Mesenchymal stem cell (in vitro differentiated cells and primary cell): ENCODE results near the gene STAB2.

ENCODE experiments used
- DNase-seq: peaks from one replicate; pipeline ENCODE4 v3.0.0-alpha.2; 2013
- H2AFZ ChIP-seq: one replicate; pipeline ENCODE4 v1.6.1; 2013; ENCODE audit warnings: low read depth, mild to moderate bottlenecking, control low read depth, inconsistent platforms, low read length, moderate library complexity
- H2AK5ac ChIP-seq: 2 replicates; pipeline ENCODE4 v1.6.1; 2013; ENCODE audit warnings: low read length, moderate library complexity, mild to moderate bottlenecking, inconsistent platforms; ENCODE audit not compliant: severe bottlenecking
- H2BK120ac ChIP-seq: one replicate; pipeline ENCODE4 v1.6.1; 2013; ENCODE audit warnings: low read depth, mild to moderate bottlenecking, inconsistent platforms, low read length, moderate library complexity
- H2BK12ac ChIP-seq, 2 experiments: one replicate each; pipeline ENCODE4 v1.6.1; 2013; ENCODE audit warnings: inconsistent platforms in 2 of 2, low read length in 2 of 2, mild to moderate bottlenecking in 2 of 2, moderate library complexity in 2 of 2, control low read depth in 1 of 2
- H2BK15ac ChIP-seq: one replicate; pipeline ENCODE4 v1.6.1; 2013; ENCODE audit warnings: mild to moderate bottlenecking, low read depth, inconsistent platforms; ENCODE audit not compliant: poor library complexity, severe bottlenecking
- H2BK5ac ChIP-seq: 2 replicates; pipeline ENCODE4 v1.6.1; 2013; ENCODE audit warnings: low read depth, mild to moderate bottlenecking, low read length, control low read depth, inconsistent platforms; ENCODE audit not compliant: poor library complexity, severe bottlenecking
- H3K14ac ChIP-seq, 2 experiments: one replicate each; pipeline ENCODE4 v1.6.1; 2013; ENCODE audit warnings: inconsistent platforms in 2 of 2, low read length in 2 of 2, control low read depth in 1 of 2, mild to moderate bottlenecking in 1 of 2, moderate library complexity in 1 of 2
- H3K18ac ChIP-seq, 2 experiments: one replicate each; pipeline ENCODE4 v1.6.1; 2013; ENCODE audit warnings: inconsistent platforms in 2 of 2, low read length in 2 of 2, control low read depth in 1 of 2, low read depth in 1 of 2, mild to moderate bottlenecking in 1 of 2
- H3K23ac ChIP-seq, 2 experiments: one replicate each; pipeline ENCODE4 v1.6.1; 2013; ENCODE audit warnings: inconsistent platforms in 2 of 2, low read length in 2 of 2, mild to moderate bottlenecking in 2 of 2, moderate library complexity in 2 of 2, control low read depth in 1 of 2
- H3K27ac ChIP-seq: 2 replicates; pipeline ENCODE4 v1.5.1; 2013; ENCODE audit warnings: mild to moderate bottlenecking, moderate library complexity, low read length, control low read depth, inconsistent platforms; ENCODE audit not compliant: poor library complexity, severe bottlenecking
- H3K27me3 ChIP-seq, 2 experiments: 2 replicates each; pipeline versions ENCODE4 v1.6.1 to v1.7.0; 2013; ENCODE audit warnings: low read length in 2 of 2, mild to moderate bottlenecking in 2 of 2, moderate library complexity in 2 of 2, control low read depth in 1 of 2, inconsistent platforms in 1 of 2; ENCODE audit not compliant: control insufficient read depth in 1 of 2, insufficient read depth in 1 of 2
- H3K36me3 ChIP-seq, 2 experiments: 2 replicates each; pipeline versions ENCODE4 v1.6.1 to v1.7.0; 2013; ENCODE audit warnings: low read length in 2 of 2, control low read depth in 1 of 2, inconsistent platforms in 1 of 2, low read depth in 1 of 2, mild to moderate bottlenecking in 1 of 2; ENCODE audit not compliant: insufficient read depth in 2 of 2, control insufficient read depth in 1 of 2
- H3K4ac ChIP-seq, 2 experiments: one replicate each; pipeline ENCODE4 v1.6.1; 2013; ENCODE audit warnings: inconsistent platforms in 2 of 2, low read length in 2 of 2, mild to moderate bottlenecking in 2 of 2, moderate library complexity in 2 of 2, control low read depth in 1 of 2, low read depth in 1 of 2
- H3K4me1 ChIP-seq: 2 replicates; pipeline ENCODE4 v1.6.1; 2013; ENCODE audit warnings: low read depth, low read length, control low read depth; ENCODE audit not compliant: control insufficient read depth, insufficient read depth
- H3K4me2 ChIP-seq: 2 replicates; pipeline ENCODE4 v1.6.1; 2013; ENCODE audit warnings: low read length, mild to moderate bottlenecking, inconsistent platforms; ENCODE audit not compliant: poor library complexity, severe bottlenecking
- H3K4me3 ChIP-seq, 2 experiments: 2 replicates each; pipeline versions ENCODE4 v1.5.1 to v1.7.0; 2013; ENCODE audit warnings: low read length in 2 of 2, mild to moderate bottlenecking in 2 of 2, control low read depth in 1 of 2, low read depth in 1 of 2; ENCODE audit not compliant: insufficient read depth in 1 of 2
- H3K79me1 ChIP-seq: replicated peaks from 2 replicates; pipeline ENCODE4 v1.6.1; 2013; ENCODE audit warnings: mild to moderate bottlenecking, control low read depth, low read length, inconsistent platforms; ENCODE audit not compliant: poor library complexity, severe bottlenecking
- H3K9ac ChIP-seq: 2 replicates; pipeline ENCODE4 v1.7.0; 2013; ENCODE audit warnings: mild to moderate bottlenecking, low read length, moderate library complexity
- H3K9me3 ChIP-seq: 2 replicates; pipeline ENCODE4 v1.7.0; 2013; ENCODE audit warnings: mild to moderate bottlenecking, low read length; ENCODE audit not compliant: control insufficient read depth
- H4K8ac ChIP-seq: one replicate; pipeline ENCODE4 v1.6.1; 2013; ENCODE audit warnings: inconsistent platforms, mild to moderate bottlenecking, low read length, moderate library complexity
- H4K91ac ChIP-seq: one replicate; pipeline ENCODE4 v1.6.1; 2013; ENCODE audit warnings: mild to moderate bottlenecking, low read length, inconsistent platforms
- WGBS: methylation state at CpG from one replicate; pipeline ENCODE4 v1.1.7; 2013; ENCODE audit warnings: mixed read lengths; 5-methylcytosine and 5-hydroxymethylcytosine counted together

Gene STAB2

GRCh38 chr12:103671367-103671766, 84.3 kb downstream of the STAB2 start:
- Histone ChIP-seq H3K18ac (no peak overlapping the region), H4K91ac (no peak overlapping the region), H3K4me3 (no peak overlapping the region), H3K9ac (no peak overlapping the region), H3K27me3 (peaks cover under 1% of the 10 kb centered on the region in 2 experiments), H2BK15ac (no peak overlapping the region), H3K9me3 (no peaks in the 10 kb centered on the region), H2BK5ac (no peak overlapping the region), H4K8ac (no peak overlapping the region), H2AK5ac (no peak overlapping the region), H2BK12ac (no peak overlapping the region), H3K4me2 (no peak overlapping the region), H2AFZ (no peak overlapping the region), H3K4me1 (no peaks in the 10 kb centered on the region), H3K27ac (no peak overlapping the region), H3K4ac (no peak overlapping the region), H3K14ac (no peak overlapping the region), H3K79me1 (no peaks in the 10 kb centered on the region), H2BK120ac (no peak overlapping the region), H3K23ac (no peak overlapping the region), H3K36me3 (no peaks in the 10 kb centered on the region)
- no CpG with 5 or more reads among the region's 1 CpG for WGBS
- DNase-seq, result no peak

- Histone ChIP-seq H3K4me3 (no peak overlapping the region), H3K27ac (no peak overlapping the region), H3K4me1 (no peaks in the 10 kb centered on the region), H2AFZ (no peak overlapping the region), H2AK5ac (no peak overlapping the region), H3K4ac (no peak overlapping the region), H3K9me3 (no peaks in the 10 kb centered on the region), H2BK120ac (no peak overlapping the region), H3K36me3 (no peaks in the 10 kb centered on the region), H3K9ac (no peak overlapping the region), H3K4me2 (no peak overlapping the region), H3K79me1 (no peaks in the 10 kb centered on the region), H4K91ac (no peak overlapping the region), H3K27me3 (peaks cover 0 to 5% of the 10 kb centered on the region in 2 experiments), H3K14ac (no peak overlapping the region), H2BK5ac (no peak overlapping the region), H3K18ac (no peak overlapping the region), H4K8ac (no peak overlapping the region), H2BK15ac (no peak overlapping the region), H3K23ac (no peak overlapping the region), H2BK12ac (no peak overlapping the region)
- DNase-seq, result no peak
- 85% methylated on average over 10 of the region's 10 CpGs for WGBS
Observed at GRCh38 chr12:103672401-103673119, 85.5 kb downstream of the STAB2 start.

GRCh38 chr12:103673487-103673886, 86.4 kb downstream of the STAB2 start:
- no peak overlapping the region for H2AFZ ChIP-seq
- no peak overlapping the region for H2BK15ac ChIP-seq
- H3K23ac ChIP-seq, result no peak overlapping the region
- no peak overlapping the region for H3K4me3 ChIP-seq
- H3K9me3 ChIP-seq, result no peaks in the 10 kb centered on the region
- WGBS, result 77% methylated on average over 6 of the region's 6 CpGs
- H3K18ac ChIP-seq, result no peak overlapping the region
- no peak for DNase-seq
- H3K79me1 ChIP-seq, result no peaks in the 10 kb centered on the region
- no peak overlapping the region for H3K4ac ChIP-seq
- no peak overlapping the region for H3K4me2 ChIP-seq
- no peak overlapping the region for H2BK12ac ChIP-seq
- no peaks in the 10 kb centered on the region for H3K4me1 ChIP-seq
- no peak overlapping the region for H3K14ac ChIP-seq
- H2BK5ac ChIP-seq, result no peak overlapping the region
- no peak overlapping the region for H4K8ac ChIP-seq
- no peaks in the 10 kb centered on the region for H3K36me3 ChIP-seq
- no peak overlapping the region for H4K91ac ChIP-seq
- peaks cover 3 to 5% of the 10 kb centered on the region in 2 experiments for H3K27me3 ChIP-seq
- H3K9ac ChIP-seq, result no peak overlapping the region
- H2BK120ac ChIP-seq, result no peak overlapping the region
- no peak overlapping the region for H2AK5ac ChIP-seq
- H3K27ac ChIP-seq, result no peak overlapping the region

GRCh38 chr12:103673891-103674375, 86.9 kb downstream of the STAB2 start:
- DNase-seq, result no peak
- H3K9me3 ChIP-seq, result no peaks in the 10 kb centered on the region
- no peak overlapping the region for H3K4me3 ChIP-seq
- no peak overlapping the region for H3K27ac ChIP-seq
- 88% methylated on average over 10 of the region's 10 CpGs for WGBS
- H3K4ac ChIP-seq, result no peak overlapping the region
- H3K79me1 ChIP-seq, result no peaks in the 10 kb centered on the region
- H3K14ac ChIP-seq, result no peak overlapping the region
- H2BK5ac ChIP-seq, result no peak overlapping the region
- no peak overlapping the region for H3K23ac ChIP-seq
- peaks cover 3 to 5% of the 10 kb centered on the region in 2 experiments for H3K27me3 ChIP-seq
- H3K18ac ChIP-seq, result no peak overlapping the region
- no peak overlapping the region for H2BK15ac ChIP-seq
- no peak overlapping the region for H3K9ac ChIP-seq
- H2BK120ac ChIP-seq, result no peak overlapping the region
- no peak overlapping the region for H2AFZ ChIP-seq
- H2AK5ac ChIP-seq, result no peak overlapping the region
- H3K4me1 ChIP-seq, result no peaks in the 10 kb centered on the region
- H4K8ac ChIP-seq, result no peak overlapping the region
- H2BK12ac ChIP-seq, result no peak overlapping the region
- no peak overlapping the region for H3K4me2 ChIP-seq
- no peaks in the 10 kb centered on the region for H3K36me3 ChIP-seq
- no peak overlapping the region for H4K91ac ChIP-seq
